Activated CD4-positive, alpha-beta memory T cell treated with anti-CD3 and anti-CD28 coated beads, Interleukin-2, amount 10 ng/mL, durations not matched to agents 7 days and 5 days (primary cell): Measurements from ENCODE around the gene FGF11. TPM values are rescaled to one million over a fixed set of nuclear protein-coding genes. Genes with fewer than 3 reads are reported as not detected.
A peak's percentile ranks its signal among the peaks of the same experiment; 100 is the strongest.

Source experiments
- CTCF ChIA-PET: fragments of 350-600 bp; sonication (Branson Sonifier 250); formaldehyde crosslinking; loops from one replicate; lab custom pipeline; 2021; ENCODE audit warnings: antibody characterized with exemption, inconsistent platforms; lab: Charles Lee
- POLR2A ChIA-PET: fragments of 350-600 bp; sonication (Branson Sonifier 250); formaldehyde crosslinking; loops from one replicate; lab custom pipeline; 2021; ENCODE audit warnings: antibody characterized with exemption; lab: Charles Lee
- DNase-seq: peaks from one replicate; pipeline ENCODE4 v3.0.0-alpha.2; 2020
- H3K27ac Mint-ChIP-seq: one replicate; pipeline ENCODE4 v1.8.0; 2021; ENCODE audit warnings: mild to moderate bottlenecking, mixed read lengths
- H3K27me3 Mint-ChIP-seq: one replicate; pipeline ENCODE4 v1.8.0; 2021; ENCODE audit warnings: mixed read lengths
- H3K36me3 Mint-ChIP-seq: one replicate; pipeline ENCODE4 v1.8.0; 2021; ENCODE audit warnings: low read depth, mixed read lengths
- H3K4me1 Mint-ChIP-seq: one replicate; pipeline ENCODE4 v1.8.0; 2021; ENCODE audit warnings: mixed read lengths
- H3K4me3 Mint-ChIP-seq: one replicate; pipeline ENCODE4 v1.8.0; 2021; ENCODE audit warnings: mild to moderate bottlenecking, mixed read lengths
- H3K9me3 Mint-ChIP-seq: one replicate; pipeline ENCODE4 v1.8.0; 2021; ENCODE audit warnings: mixed read lengths
- total RNA-seq, 2 experiments: library from RNA; stranded (reverse); gene quantifications; one replicate each; pipeline ENCODE4 v1.2.3, GENCODE V29; 2021

The FGF11 gene
- total RNA-seq: 10 to 100 TPM in 1 of 2 experiments, 1 to 10 TPM in 1; 8.9 to 10.8 TPM

GRCh38 chr17:7439462-7440112 lies at the start of gene FGF11:
FGF11 (plus strand) TSS chr17:7439512; CDS start chr17:7439621, 109 bp downstream.
- Mint-ChIP-seq H3K9me3 (no peaks in the 10 kb centered on the region), H3K27ac (no peak within 1 kb of the TSS), H3K4me3 (peak within 1 kb of the TSS; percentile 74), H3K36me3 (peaks cover 20% of the 10 kb centered on the region), H3K4me1 (peaks cover 45% of the 10 kb centered on the region), H3K27me3 (peaks cover 55% of the 10 kb centered on the region)
- DNase-seq: peak; percentile 22
- POLR2A ChIA-PET: interaction anchor here (0.8 to 14.4 kb wide), 5 partner anchors 16 to 122 kb away, joined by 3 to 232 read pairs (median 5); partner anchors contain the start of genes ACAP1, POLR2A, SLC35G6 and ZBTB4
- CTCF ChIA-PET: interaction anchor here (0.7 to 3.7 kb wide), 3 partner anchors 72 to 395 kb away, joined by 3 to 18 read pairs (median 3); no protein-coding TSS in a partner anchor

- peaks cover 53% of the 10 kb centered on the region for H3K36me3 Mint-ChIP-seq
- H3K4me3 Mint-ChIP-seq: no peak overlapping the region
- H3K9me3 Mint-ChIP-seq: no peaks in the 10 kb centered on the region
- no peaks in the 10 kb centered on the region for H3K27me3 Mint-ChIP-seq
- no peak overlapping the region for H3K27ac Mint-ChIP-seq
- CTCF ChIA-PET: interaction anchor here (1.7 kb wide), 1 partner anchor 34 kb away, joined by 5 read pairs; no protein-coding TSS in a partner anchor
- peaks cover 34% of the 10 kb centered on the region for H3K4me1 Mint-ChIP-seq
- POLR2A ChIA-PET: interaction anchor here (1.3 to 1.4 kb wide), 3 partner anchors 9 to 23 kb away, joined by 3 to 6 read pairs (median 3); partner anchors contain the start of gene TMEM256
- DNase-seq: no peak
Measured at GRCh38 chr17:7389924-7390910, 49.1 kb upstream of the FGF11 start.

- Mint-ChIP-seq H3K27ac (peak overlapping the region; percentile 52), H3K4me1 (peaks cover 37% of the 10 kb centered on the region), H3K27me3 (no peaks in the 10 kb centered on the region), H3K9me3 (no peaks in the 10 kb centered on the region), H3K36me3 (peaks cover 53% of the 10 kb centered on the region), H3K4me3 (peak overlapping the region; percentile 24)
- no peak for DNase-seq
- CTCF ChIA-PET: no interaction called here
- POLR2A ChIA-PET: interaction anchor here (1.3 to 1.4 kb wide), 2 partner anchors 8 to 22 kb away, joined by 3 read pairs; no protein-coding TSS in a partner anchor
Measured at GRCh38 chr17:7391307-7391706, 48.0 kb upstream of the FGF11 start.

- no peak for DNase-seq
- Mint-ChIP-seq H3K9me3 (no peaks in the 10 kb centered on the region), H3K27me3 (no peaks in the 10 kb centered on the region), H3K27ac (peak overlapping the region; percentile 61), H3K36me3 (peaks cover 46% of the 10 kb centered on the region), H3K4me3 (peak overlapping the region; percentile 92), H3K4me1 (peaks cover 37% of the 10 kb centered on the region)
- ChIA-PET CTCF (interaction anchor here (0.6 kb wide), 1 partner anchor 22 kb away, joined by 4 read pairs; no protein-coding TSS in a partner anchor), POLR2A (interaction anchor here (1.0 to 4.2 kb wide), 5 partner anchors 10 to 294 kb away, joined by 3 to 22 read pairs (median 16); partner anchors contain the start of genes TMEM102, TMEM256 and TP53)
Measured at GRCh38 chr17:7392696-7393612, 46.4 kb upstream of the FGF11 start.

GRCh38 chr17:7393613-7394451 lies 45.5 kb upstream of the FGF11 start:
- Mint-ChIP-seq H3K9me3 (no peaks in the 10 kb centered on the region), H3K36me3 (peaks cover 46% of the 10 kb centered on the region), H3K4me3 (peak overlapping the region; percentile 92), H3K27me3 (no peaks in the 10 kb centered on the region), H3K4me1 (peaks cover 37% of the 10 kb centered on the region), H3K27ac (peak overlapping the region; percentile 82)
- DNase-seq: peak; percentile 47
- ChIA-PET CTCF (interaction anchor here (0.6 to 1.4 kb wide), 6 partner anchors 8 to 167 kb away, joined by 3 to 8 read pairs (median 3); partner anchors contain the start of gene ACAP1), POLR2A (interaction anchor here (1.0 to 4.2 kb wide), 6 partner anchors 9 to 293 kb away, joined by 3 to 22 read pairs (median 10); partner anchors contain the start of genes TMEM102, TMEM256 and TP53)

- Mint-ChIP-seq H3K36me3 (peaks cover 39% of the 10 kb centered on the region), H3K27me3 (no peaks in the 10 kb centered on the region), H3K27ac (peak within 1 kb of the TSS; percentile 84), H3K4me1 (peaks cover 37% of the 10 kb centered on the region), H3K4me3 (peak within 1 kb of the TSS; percentile 92), H3K9me3 (no peaks in the 10 kb centered on the region)
- ChIA-PET POLR2A (interaction anchor here (1.3 to 4.2 kb wide), 5 partner anchors 9 to 293 kb away, joined by 3 to 22 read pairs (median 16); partner anchors contain the start of genes TMEM102, TMEM256 and TP53), CTCF (interaction anchor here (0.9 to 1.4 kb wide), 4 partner anchors 9 to 166 kb away, joined by 3 to 8 read pairs (median 4); no protein-coding TSS in a partner anchor)
- DNase-seq: peak; percentile 85
Measured at GRCh38 chr17:7394452-7395191, 44.7 kb upstream of the FGF11 start, which contains the start of gene PLSCR3. PLSCR3 (minus strand) TSS chr17:7394525; CDS start chr17:7394110, 415 bp downstream.

GRCh38 chr17:7396147-7396546 lies 43.2 kb upstream of the FGF11 start:
- no peaks in the 10 kb centered on the region for H3K27me3 Mint-ChIP-seq
- H3K36me3 Mint-ChIP-seq: peaks cover 27% of the 10 kb centered on the region
- peaks cover 30% of the 10 kb centered on the region for H3K4me1 Mint-ChIP-seq
- H3K9me3 Mint-ChIP-seq: no peaks in the 10 kb centered on the region
- peak overlapping the region; percentile 1 for H3K4me3 Mint-ChIP-seq
- H3K27ac Mint-ChIP-seq: peak overlapping the region; percentile 8
- CTCF ChIA-PET: no interaction called here
- DNase-seq: no peak
- POLR2A ChIA-PET: interaction anchor here (2.6 to 4.2 kb wide), 3 partner anchors 7 to 39 kb away, joined by 10 to 22 read pairs (median 19); partner anchors contain the start of genes TMEM102 and TMEM256

GRCh38 chr17:7398612-7399011 lies 40.7 kb upstream of the FGF11 start:
- H3K9me3 Mint-ChIP-seq: no peaks in the 10 kb centered on the region
- no peak overlapping the region for H3K4me3 Mint-ChIP-seq
- H3K4me1 Mint-ChIP-seq: peaks cover 21% of the 10 kb centered on the region
- no peaks in the 10 kb centered on the region for H3K27me3 Mint-ChIP-seq
- ChIA-PET CTCF (interaction anchor here (1.6 kb wide), 1 partner anchor 28 kb away, joined by 4 read pairs; no protein-coding TSS in a partner anchor), POLR2A (interaction anchor here (0.8 to 2.6 kb wide), 7 partner anchors 8 to 87 kb away, joined by 3 to 10 read pairs (median 6); partner anchors contain the start of genes GPS2 and POLR2A)
- H3K27ac Mint-ChIP-seq: no peak overlapping the region
- DNase-seq: no peak
- H3K36me3 Mint-ChIP-seq: peaks cover 12% of the 10 kb centered on the region

GRCh38 chr17:7403043-7403726 lies 36.1 kb upstream of the FGF11 start:
- Mint-ChIP-seq H3K4me3 (peak overlapping the region; percentile 95), H3K27me3 (peaks cover 13% of the 10 kb centered on the region), H3K9me3 (no peaks in the 10 kb centered on the region), H3K27ac (peak overlapping the region; percentile 91), H3K36me3 (peaks cover 7% of the 10 kb centered on the region), H3K4me1 (peaks cover 23% of the 10 kb centered on the region)
- DNase-seq: peak; percentile 34
- CTCF ChIA-PET: interaction anchor here (0.5 to 3.4 kb wide), 4 partner anchors 11 to 53 kb away, joined by 3 to 18 read pairs (median 3); partner anchors contain the start of genes TMEM102 and TMEM95
- POLR2A ChIA-PET: interaction anchor here (0.6 to 3.0 kb wide), 22 partner anchors 9 to 454 kb away, joined by 3 to 24 read pairs (median 4); partner anchors contain the start of genes ACAP1, MPDU1, NAA38 and PLSCR3
